Keratinocyte (primary cell): Measurements from ENCODE around the gene FLNC. TPM values are rescaled to one million over a fixed set of nuclear protein-coding genes. Genes with fewer than 3 reads are reported as not detected.

ENCODE experiments used
- DNase-seq: peaks from one replicate; pipeline ENCODE4 v3.0.0-alpha.2; 2011; ENCODE audit warnings: low read depth, missing footprints, low spot score
- FAIRE-seq: peaks from 2 replicates; lab custom pipeline; 2011; peaks lifted over from hg19 to GRCh38; lab: Jason Lieb, UNC
- H2AFZ ChIP-seq: 2 replicates; pipeline ENCODE4 v1.6.0; 2012; ENCODE audit warnings: low read length, control low read depth, inconsistent platforms; ENCODE audit not compliant: control insufficient read depth
- H3K27ac ChIP-seq: 2 replicates; pipeline ENCODE4 v1.5.1; 2011; ENCODE audit warnings: low read length; ENCODE audit not compliant: control insufficient read depth, insufficient read depth
- H3K27me3 ChIP-seq: 3 replicates; pipeline ENCODE4 v1.6.0; 2011; ENCODE audit warnings: low read length; ENCODE audit not compliant: control insufficient read depth, insufficient read depth; ENCODE audit errors: extremely low read depth
- H3K36me3 ChIP-seq, 2 experiments: 2 replicates in 1 of 2; 3 replicates in 1 of 2; pipeline ENCODE4 v1.5.1; 2011; ENCODE audit warnings: low read length in 2 of 2, mild to moderate bottlenecking in 1 of 2; ENCODE audit not compliant: control insufficient read depth in 2 of 2, insufficient read depth in 2 of 2; ENCODE audit errors: extremely low read depth in 1 of 2
- H3K4me1 ChIP-seq: 3 replicates; pipeline ENCODE4 v1.5.1; 2011; ENCODE audit warnings: low read length; ENCODE audit not compliant: control insufficient read depth, insufficient read depth; ENCODE audit errors: extremely low read depth
- H3K4me2 ChIP-seq: 3 replicates; pipeline ENCODE4 v1.6.0; 2011; ENCODE audit warnings: low read depth, low read length; ENCODE audit not compliant: control insufficient read depth, insufficient read depth; ENCODE audit errors: extremely low read depth
- H3K4me3 ChIP-seq, 3 experiments: fragments of 200-600 bp in 1 of 3; sonication (generic) in 1 of 3; 2 replicates in 2 of 3; 3 replicates in 1 of 3; pipeline ENCODE4 v1.5.1; 2011 to 2016; ENCODE audit warnings: low read length in 3 of 3, mild to moderate bottlenecking in 3 of 3, control low read depth in 2 of 3, inconsistent platforms in 1 of 3, low read depth in 1 of 3, mixed read lengths in 1 of 3, mixed run types in 1 of 3, moderate library complexity in 1 of 3; ENCODE audit not compliant: control insufficient read depth in 2 of 3, insufficient read depth in 2 of 3; ENCODE audit errors: extremely low read depth in 1 of 3
- H3K79me2 ChIP-seq: 2 replicates; pipeline ENCODE4 v1.6.0; 2012; ENCODE audit warnings: low read length; ENCODE audit not compliant: control insufficient read depth, insufficient read depth
- H3K9ac ChIP-seq: 3 replicates; pipeline ENCODE4 v1.6.0; 2011; ENCODE audit warnings: low read length; ENCODE audit not compliant: control insufficient read depth, insufficient read depth; ENCODE audit errors: extremely low read depth
- H3K9me1 ChIP-seq: 3 replicates; pipeline ENCODE4 v1.6.0; 2011; ENCODE audit warnings: low read length; ENCODE audit not compliant: control insufficient read depth, insufficient read depth; ENCODE audit errors: extremely low read depth
- H3K9me3 ChIP-seq: 2 replicates; pipeline ENCODE4 v1.5.1; 2012; ENCODE audit warnings: low read depth, low read length; ENCODE audit not compliant: control insufficient read depth
- H4K20me1 ChIP-seq: 3 replicates; pipeline ENCODE4 v1.6.0; 2011; ENCODE audit warnings: low read length; ENCODE audit not compliant: control insufficient read depth, insufficient read depth; ENCODE audit errors: extremely low read depth
- CTCF ChIP-seq, 3 experiments: IDR thresholded peaks in 1 of 3; conservative IDR thresholded peaks in 1 of 3; optimal IDR thresholded peaks in 1 of 3; 2 replicates in 2 of 3; 3 replicates in 1 of 3; pipeline versions ENCODE3 to v1.5.1; 2011; ENCODE audit warnings: low read length in 3 of 3, mild to moderate bottlenecking in 3 of 3, moderate library complexity in 2 of 3, control low read depth in 1 of 3, inconsistent platforms in 1 of 3; ENCODE audit not compliant: insufficient read depth in 2 of 3; ENCODE audit errors: extremely low read depth in 1 of 3
- EZH2 ChIP-seq: IDR thresholded peaks from one replicate; pipeline ENCODE4 v1.6.1; 2012; ENCODE audit warnings: inconsistent platforms, mild to moderate bottlenecking, low read length, moderate library complexity
- dilution Hi-C: fragments of 300-500 bp; cut with MboI; formaldehyde crosslinking; loops from one replicate; pipeline ENCODE4 v1.7.0; 2020; ENCODE audit warnings: low sequenced_read_pairs; ENCODE audit not compliant: extremely low pct_ligation_motif_present
- polyA plus RNA-seq, 5 experiments: library from polyadenylated mRNA; depleted of rRNA in 3 of 5; stranded (reverse) in 3 of 5; stranded (forward) in 1 of 5; unstranded in 1 of 5; fragments of >200 nt; gene quantifications; 1 replicate in 1 of 5; 2 replicates in 3 of 5; 3 replicates in 1 of 5; pipeline versions ENCODE4 v1.2.1 to v1.2.3, GENCODE V29; 2011 to 2012; ENCODE audit warnings: missing spikeins in 2 of 5, low read depth in 1 of 5, low replicate concordance in 1 of 5

The FLNC gene
- polyA plus RNA-seq, 1 donor (not counting 4 experiments of a cell fraction or from before 2014, with no cell fraction given), result 0.03 TPM

GRCh38 chr7:128853799-128854198, 23.6 kb downstream of the FLNC start:
- H3K27ac ChIP-seq, result no peak overlapping the region
- no peak overlapping the region for H3K4me3 ChIP-seq
- DNase-seq (no peak), FAIRE-seq (no peak)
- H3K9me3 ChIP-seq, result no peaks in the 10 kb centered on the region
- no peaks in the 10 kb centered on the region for H3K79me2 ChIP-seq
- H2AFZ ChIP-seq, result no peak overlapping the region
- TF ChIP-seq EZH2, result no peak
- no peak for TF ChIP-seq CTCF (optimal IDR thresholded peaks at IDR 0.05 in 1 of 3, IDR thresholded peaks at IDR 0.05 in 1 of 3, conservative IDR thresholded peaks at IDR 0.05 in 1 of 3; ENCODE audit: extremely low read depth in 1 of 3, insufficient read depth in 2 of 3, low read length in 3 of 3)
- no peak overlapping the region for H3K4me2 ChIP-seq
- dilution Hi-C loops, result no loop called here
- no peaks in the 10 kb centered on the region for H3K9me1 ChIP-seq
- no peaks in the 10 kb centered on the region for H3K36me3 ChIP-seq
- no peaks in the 10 kb centered on the region for H3K27me3 ChIP-seq
- no peaks in the 10 kb centered on the region for H3K4me1 ChIP-seq
- H3K9ac ChIP-seq, result no peak overlapping the region
- no peaks in the 10 kb centered on the region for H4K20me1 ChIP-seq

- H3K4me1 ChIP-seq, result no peaks in the 10 kb centered on the region
- H3K4me2 ChIP-seq, result no peak overlapping the region
- TF ChIP-seq EZH2 (no peak), CTCF (optimal IDR thresholded peaks at IDR 0.05 in 1 of 3, IDR thresholded peaks at IDR 0.05 in 1 of 3, conservative IDR thresholded peaks at IDR 0.05 in 1 of 3; ENCODE audit: extremely low read depth in 1 of 3, insufficient read depth in 2 of 3, low read length in 3 of 3) (no peak)
- dilution Hi-C loops, result no loop called here
- H3K9ac ChIP-seq, result no peak overlapping the region
- no peak for FAIRE-seq
- H3K79me2 ChIP-seq, result no peaks in the 10 kb centered on the region
- no peak overlapping the region for H3K27ac ChIP-seq
- H3K9me3 ChIP-seq, result no peaks in the 10 kb centered on the region
- no peak for DNase-seq
- no peaks in the 10 kb centered on the region for H4K20me1 ChIP-seq
- H2AFZ ChIP-seq, result no peak overlapping the region
- H3K9me1 ChIP-seq, result no peaks in the 10 kb centered on the region
- no peaks in the 10 kb centered on the region for H3K36me3 ChIP-seq
- H3K27me3 ChIP-seq, result no peaks in the 10 kb centered on the region
- H3K4me3 ChIP-seq, result no peak overlapping the region
Measured at GRCh38 chr7:128854396-128854795, 24.2 kb downstream of the FLNC start.
